Astrocyte (in vitro differentiated cells and primary cell): ENCODE measurements around the gene ZNF273. TPM values are rescaled to one million over a fixed set of nuclear protein-coding genes. Genes with fewer than 3 reads are reported as not detected.

Source experiments
- DNase-seq: peaks from one replicate; pipeline ENCODE4 v3.0.0-alpha.2; 2010; ENCODE audit warnings: low read depth
- FAIRE-seq: peaks from 2 replicates; lab custom pipeline; 2011; peaks lifted over from hg19 to GRCh38; lab: Jason Lieb, UNC
- H2AFZ ChIP-seq: 2 replicates; pipeline ENCODE4 v1.6.0; 2012; ENCODE audit warnings: low read depth, low read length, inconsistent platforms
- H3K27ac ChIP-seq: 2 replicates; pipeline ENCODE4 v1.5.1; 2011; ENCODE audit warnings: low read depth, low read length, inconsistent platforms
- H3K27me3 ChIP-seq: 2 replicates; pipeline ENCODE4 v1.6.0; 2011; ENCODE audit warnings: low read length, inconsistent platforms; ENCODE audit not compliant: insufficient read depth
- H3K36me3 ChIP-seq: 2 replicates; pipeline ENCODE4 v1.5.1; 2011; ENCODE audit warnings: low read length, inconsistent platforms; ENCODE audit not compliant: insufficient read depth
- H3K4me1 ChIP-seq: 2 replicates; pipeline ENCODE4 v1.5.1; 2011; ENCODE audit warnings: low read length, inconsistent platforms; ENCODE audit not compliant: insufficient read depth
- H3K4me2 ChIP-seq: 2 replicates; pipeline ENCODE4 v1.6.0; 2012; ENCODE audit warnings: low read length, inconsistent platforms
- H3K4me3 ChIP-seq: 2 replicates; pipeline ENCODE4 v1.5.1; 2011; ENCODE audit warnings: low read depth, mild to moderate bottlenecking, low read length, inconsistent platforms; ENCODE audit not compliant: insufficient read depth
- H3K79me2 ChIP-seq: 2 replicates; pipeline ENCODE4 v1.6.0; 2012; ENCODE audit warnings: mild to moderate bottlenecking, low read length, inconsistent platforms; ENCODE audit not compliant: insufficient read depth
- H3K9ac ChIP-seq: 2 replicates; pipeline ENCODE4 v1.6.0; 2012; ENCODE audit warnings: mild to moderate bottlenecking, low read length, inconsistent platforms
- H3K9me3 ChIP-seq: 2 replicates; pipeline ENCODE4 v1.5.1; 2012; ENCODE audit warnings: low read depth, mild to moderate bottlenecking, low read length, inconsistent platforms; ENCODE audit not compliant: insufficient read depth
- H4K20me1 ChIP-seq: 2 replicates; pipeline ENCODE4 v1.6.0; 2012; ENCODE audit warnings: low read length, inconsistent platforms; ENCODE audit not compliant: insufficient read depth
- H3K27ac Mint-ChIP-seq: one replicate; pipeline ENCODE4 v1.8.0; 2021; ENCODE audit warnings: mild to moderate bottlenecking, mixed read lengths; ENCODE audit not compliant: unreplicated experiment
- H3K27me3 Mint-ChIP-seq: one replicate; pipeline ENCODE4 v1.8.0; 2021; ENCODE audit warnings: low read depth, mixed read lengths; ENCODE audit not compliant: unreplicated experiment
- H3K36me3 Mint-ChIP-seq: one replicate; pipeline ENCODE4 v1.8.0; 2021; ENCODE audit warnings: low read depth, mixed read lengths; ENCODE audit not compliant: unreplicated experiment
- H3K4me1 Mint-ChIP-seq: one replicate; pipeline ENCODE4 v1.8.0; 2021; ENCODE audit warnings: low read depth, mixed read lengths; ENCODE audit not compliant: unreplicated experiment
- H3K4me3 Mint-ChIP-seq: one replicate; pipeline ENCODE4 v1.8.0; 2021; ENCODE audit warnings: mild to moderate bottlenecking, moderate library complexity, mixed read lengths; ENCODE audit not compliant: unreplicated experiment
- H3K9me3 Mint-ChIP-seq: one replicate; pipeline ENCODE4 v1.8.0; 2021; ENCODE audit warnings: mild to moderate bottlenecking, mixed read lengths; ENCODE audit not compliant: unreplicated experiment
- CTCF ChIP-seq: IDR thresholded peaks from 2 replicates; pipeline ENCODE4 v1.5.1; 2011; ENCODE audit warnings: low read depth, mild to moderate bottlenecking, inconsistent platforms, low read length, moderate library complexity; ENCODE audit not compliant: insufficient read depth
- EZH2 ChIP-seq: IDR thresholded peaks from 2 replicates; pipeline ENCODE4 v1.6.1; 2012; ENCODE audit warnings: mild to moderate bottlenecking, low read length, inconsistent platforms; ENCODE audit not compliant: insufficient read depth
- total RNA-seq: library from RNA; stranded (reverse); gene quantifications from 2 replicates; pipeline ENCODE4 v1.2.1, GENCODE V29; 2021

ZNF273 gene
- total RNA-seq, 1 donor from 2014 or later = 5.0 TPM

DNA sequence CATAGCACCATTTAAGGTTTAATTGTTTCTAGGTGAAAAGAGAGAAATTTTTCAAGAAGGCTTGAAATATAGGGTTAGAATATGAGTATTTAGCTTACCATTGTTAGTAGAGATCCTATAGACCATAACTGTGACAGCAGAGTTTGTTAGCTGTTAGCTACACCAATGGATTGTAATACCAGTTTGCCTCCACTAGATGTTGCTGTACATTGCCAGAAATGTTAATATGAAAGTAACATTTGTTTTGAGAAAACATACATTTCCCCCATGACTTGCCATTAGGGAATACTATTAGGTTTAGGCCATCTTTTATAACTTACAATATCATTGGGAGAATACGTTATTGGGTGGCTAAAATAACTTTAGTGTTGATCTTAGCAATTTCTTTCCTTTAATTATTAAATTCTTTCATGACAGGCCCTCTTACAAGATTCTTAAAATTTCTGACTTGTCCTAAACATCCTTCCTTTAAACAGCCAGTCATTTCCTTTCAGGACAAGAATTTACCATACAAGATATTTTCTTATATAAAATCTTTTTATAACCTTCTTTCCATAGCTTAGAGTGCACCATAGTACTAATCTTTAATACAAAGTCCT is 48.3 kb downstream of the ZNF273 start:
- H3K4me3 ChIP-seq = no peak overlapping the region
- no peak overlapping the region for H3K27ac ChIP-seq
- Mint-ChIP-seq H3K27me3 (peaks cover 36% of the 10 kb centered on the region), H3K4me3 (no peak overlapping the region), H3K9me3 (peaks cover 8% of the 10 kb centered on the region), H3K27ac (no peak overlapping the region), H3K4me1 (no peaks in the 10 kb centered on the region), H3K36me3 (no peaks in the 10 kb centered on the region)
- H2AFZ ChIP-seq = no peak overlapping the region
- no peaks in the 10 kb centered on the region for H3K9me3 ChIP-seq
- peak; percentile 22 for DNase-seq
- no peak overlapping the region for H3K4me2 ChIP-seq
- H4K20me1 ChIP-seq = no peaks in the 10 kb centered on the region
- no peaks in the 10 kb centered on the region for H3K36me3 ChIP-seq
- FAIRE-seq = peak; percentile 45
- no peaks in the 10 kb centered on the region for H3K79me2 ChIP-seq
- H3K4me1 ChIP-seq = no peaks in the 10 kb centered on the region
- H3K27me3 ChIP-seq = peaks cover 9% of the 10 kb centered on the region
- TF ChIP-seq EZH2 = no peak
- TF ChIP-seq CTCF = peak; percentile 70
- no peak overlapping the region for H3K9ac ChIP-seq

DNA sequence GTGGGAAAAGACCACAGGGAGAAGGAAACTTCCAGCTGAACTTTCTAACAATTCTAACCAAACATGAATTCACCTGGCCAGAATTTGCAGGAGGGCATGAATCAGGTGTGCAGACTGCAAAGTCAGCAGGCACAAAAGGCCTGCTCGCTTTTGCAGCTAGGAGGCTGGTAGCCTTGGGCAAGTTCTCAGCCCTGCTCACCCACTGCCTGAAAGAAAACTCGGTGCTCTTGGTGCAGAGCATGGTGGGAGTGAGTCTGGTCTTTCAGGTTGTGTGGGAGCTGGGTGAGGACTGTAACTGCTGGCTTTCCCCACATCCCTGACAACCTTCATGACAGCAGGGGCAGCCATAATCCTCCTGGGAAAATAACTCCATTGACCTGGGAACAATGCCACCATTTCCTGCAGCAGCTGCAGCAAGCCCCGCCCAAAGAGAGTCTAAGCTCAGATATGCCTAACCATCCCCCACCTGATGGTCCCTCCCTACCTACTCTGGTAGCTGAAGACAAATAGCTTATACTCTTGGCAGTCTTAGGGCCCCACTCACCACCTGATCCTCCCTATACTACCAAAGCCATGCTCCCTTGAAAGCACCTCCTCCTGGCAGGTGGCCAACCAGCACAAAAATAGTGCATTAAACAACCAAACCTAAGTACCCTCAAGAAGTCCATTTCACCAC is 56.1 kb downstream of the ZNF273 start:
- Mint-ChIP-seq H3K9me3 (peaks cover 17% of the 10 kb centered on the region), H3K4me3 (no peak overlapping the region), H3K36me3 (no peaks in the 10 kb centered on the region), H3K27me3 (no peaks in the 10 kb centered on the region), H3K27ac (no peak overlapping the region), H3K4me1 (no peaks in the 10 kb centered on the region)
- Histone ChIP-seq H3K36me3 (no peaks in the 10 kb centered on the region), H3K27ac (no peak overlapping the region), H3K4me3 (no peak overlapping the region), H3K79me2 (no peaks in the 10 kb centered on the region), H4K20me1 (no peaks in the 10 kb centered on the region), H3K27me3 (no peaks in the 10 kb centered on the region), H3K4me2 (no peak overlapping the region), H2AFZ (no peak overlapping the region), H3K9ac (no peak overlapping the region), H3K9me3 (no peaks in the 10 kb centered on the region), H3K4me1 (no peaks in the 10 kb centered on the region)
- DNase-seq = no peak
- TF ChIP-seq EZH2 = no peak
- no peak for TF ChIP-seq CTCF
- FAIRE-seq = no peak

DNA sequence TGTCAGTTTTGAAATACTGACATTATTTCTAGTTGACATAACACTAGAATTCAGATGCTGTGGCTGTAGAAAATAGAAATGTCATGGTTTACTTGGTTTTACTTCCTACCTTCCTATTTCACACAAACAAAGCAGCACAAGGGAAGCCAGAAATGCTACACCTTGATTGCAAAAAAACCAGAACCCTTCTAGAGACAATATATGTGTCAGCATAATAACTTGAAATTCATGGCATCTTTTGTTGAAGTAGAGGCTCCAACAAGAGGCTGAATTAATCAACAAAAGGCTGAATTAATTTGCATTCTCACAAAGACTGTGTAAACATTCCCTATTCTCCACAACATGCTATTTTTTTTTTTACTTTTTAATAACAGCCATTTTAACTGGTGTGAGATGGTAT is 62.5 kb downstream of the ZNF273 start:
- no peaks in the 10 kb centered on the region for H3K79me2 ChIP-seq
- Mint-ChIP-seq H3K4me1 (no peaks in the 10 kb centered on the region), H3K9me3 (peaks cover 23% of the 10 kb centered on the region), H3K36me3 (peaks cover 11% of the 10 kb centered on the region), H3K27me3 (no peaks in the 10 kb centered on the region), H3K27ac (no peak overlapping the region), H3K4me3 (no peak overlapping the region)
- no peaks in the 10 kb centered on the region for H3K27me3 ChIP-seq
- no peak overlapping the region for H3K4me2 ChIP-seq
- no peak overlapping the region for H3K27ac ChIP-seq
- no peak overlapping the region for H2AFZ ChIP-seq
- DNase-seq (no peak), FAIRE-seq (no peak)
- no peaks in the 10 kb centered on the region for H4K20me1 ChIP-seq
- H3K9me3 ChIP-seq = no peaks in the 10 kb centered on the region
- H3K4me3 ChIP-seq = no peak overlapping the region
- no peaks in the 10 kb centered on the region for H3K4me1 ChIP-seq
- no peaks in the 10 kb centered on the region for H3K36me3 ChIP-seq
- TF ChIP-seq CTCF = no peak
- TF ChIP-seq EZH2 = no peak
- no peak overlapping the region for H3K9ac ChIP-seq
